OCI-LY1 (cell line): ENCODE measurements around the gene GAL3ST2.
"Not testable (repeated sequence)": the region's sequence is repeated elsewhere in the genome, so short reads cannot be mapped to it uniquely, and the experiment has no call there.

ENCODE experiments used
- H2AFZ ChIP-seq: fragments of 200-600 bp; sonication (generic), shearing (Covaris generic); 2 replicates; pipeline ENCODE4 v1.6.0; 2014; ENCODE audit warnings: antibody characterized with exemption, mild to moderate bottlenecking, low read length
- H3F3A ChIP-seq: fragments of 200-600 bp; sonication (generic), shearing (Covaris generic); 2 replicates; pipeline ENCODE4 v1.6.0; 2014; ENCODE audit warnings: mild to moderate bottlenecking, antibody characterized with exemption, low read length, moderate library complexity; ENCODE audit not compliant: insufficient read depth
- H3K27ac ChIP-seq: fragments of 200-600 bp; sonication (generic); 2 replicates; pipeline ENCODE4 v1.5.1; 2014; ENCODE audit warnings: low read length, mixed run types, mild to moderate bottlenecking, low read depth; ENCODE audit not compliant: poor library complexity, severe bottlenecking
- H3K27me3 ChIP-seq: fragments of 200-600 bp; sonication (generic); 2 replicates; pipeline ENCODE4 v1.6.0; 2014; ENCODE audit warnings: antibody characterized with exemption, mild to moderate bottlenecking, low read length, moderate library complexity; ENCODE audit not compliant: insufficient read depth
- H3K36me3 ChIP-seq: fragments of 200-600 bp; sonication (generic); 2 replicates; pipeline ENCODE4 v1.6.1; 2014; ENCODE audit warnings: mild to moderate bottlenecking, antibody characterized with exemption, low read length, moderate library complexity, mixed read lengths; ENCODE audit not compliant: insufficient read depth
- H3K4me1 ChIP-seq: fragments of 200-600 bp; sonication (generic); 2 replicates; pipeline ENCODE4 v1.5.1; 2014; ENCODE audit warnings: mild to moderate bottlenecking, low read length, moderate library complexity; ENCODE audit not compliant: insufficient read depth, severe bottlenecking
- H3K4me2 ChIP-seq: fragments of 200-600 bp; sonication (generic), shearing (Covaris generic); 2 replicates; pipeline ENCODE4 v1.6.1; 2014; ENCODE audit warnings: low read length
- H3K4me3 ChIP-seq: fragments of 200-600 bp; sonication (generic); 2 replicates; pipeline ENCODE4 v1.5.1; 2014; ENCODE audit warnings: low read length, low read depth, mild to moderate bottlenecking, mixed read lengths; ENCODE audit not compliant: poor library complexity, severe bottlenecking
- H3K79me2 ChIP-seq: fragments of 200-600 bp; shearing (Covaris generic); 2 replicates; pipeline ENCODE4 v1.6.1; 2016; ENCODE audit warnings: mixed run types, low read length, mixed read lengths; ENCODE audit not compliant: insufficient read depth
- H3K9ac ChIP-seq: fragments of 200-600 bp; sonication (generic), shearing (Covaris generic); 2 replicates; pipeline ENCODE4 v1.6.1; 2014; ENCODE audit warnings: mild to moderate bottlenecking, low read length, mixed read lengths
- H3K9me2 ChIP-seq: fragments of 200-600 bp; sonication (generic), shearing (Covaris generic); 2 replicates; pipeline ENCODE4 v1.6.1; 2014; ENCODE audit warnings: low read depth, mild to moderate bottlenecking, low read length, mixed read lengths
- H3K9me3 ChIP-seq: fragments of 200-600 bp; shearing (Covaris generic); 2 replicates; pipeline ENCODE4 v1.6.1; 2014; ENCODE audit warnings: low read length, mixed read lengths
- H4K20me1 ChIP-seq: fragments of 200-600 bp; sonication (generic), shearing (Covaris generic); 2 replicates; pipeline ENCODE4 v1.6.0; 2016; ENCODE audit warnings: mild to moderate bottlenecking, low read length; ENCODE audit not compliant: insufficient read depth
- CTCF ChIP-seq: fragments of 200-600 bp; sonication (generic), shearing (Covaris generic); IDR thresholded peaks from 2 replicates; pipeline ENCODE4 v1.5.1; 2017; ENCODE audit warnings: mild to moderate bottlenecking, antibody characterized with exemption, low read length, moderate library complexity, mixed read lengths
- EZH2 ChIP-seq: fragments of 200-600 bp; sonication (generic), shearing (Covaris generic); IDR thresholded peaks from 2 replicates; pipeline ENCODE4 v1.8.0; 2017; ENCODE audit warnings: borderline replicate concordance, mixed run types, mild to moderate bottlenecking, antibody characterized with exemption, low read length, moderate library complexity, mixed read lengths

Gene GAL3ST2

DNA sequence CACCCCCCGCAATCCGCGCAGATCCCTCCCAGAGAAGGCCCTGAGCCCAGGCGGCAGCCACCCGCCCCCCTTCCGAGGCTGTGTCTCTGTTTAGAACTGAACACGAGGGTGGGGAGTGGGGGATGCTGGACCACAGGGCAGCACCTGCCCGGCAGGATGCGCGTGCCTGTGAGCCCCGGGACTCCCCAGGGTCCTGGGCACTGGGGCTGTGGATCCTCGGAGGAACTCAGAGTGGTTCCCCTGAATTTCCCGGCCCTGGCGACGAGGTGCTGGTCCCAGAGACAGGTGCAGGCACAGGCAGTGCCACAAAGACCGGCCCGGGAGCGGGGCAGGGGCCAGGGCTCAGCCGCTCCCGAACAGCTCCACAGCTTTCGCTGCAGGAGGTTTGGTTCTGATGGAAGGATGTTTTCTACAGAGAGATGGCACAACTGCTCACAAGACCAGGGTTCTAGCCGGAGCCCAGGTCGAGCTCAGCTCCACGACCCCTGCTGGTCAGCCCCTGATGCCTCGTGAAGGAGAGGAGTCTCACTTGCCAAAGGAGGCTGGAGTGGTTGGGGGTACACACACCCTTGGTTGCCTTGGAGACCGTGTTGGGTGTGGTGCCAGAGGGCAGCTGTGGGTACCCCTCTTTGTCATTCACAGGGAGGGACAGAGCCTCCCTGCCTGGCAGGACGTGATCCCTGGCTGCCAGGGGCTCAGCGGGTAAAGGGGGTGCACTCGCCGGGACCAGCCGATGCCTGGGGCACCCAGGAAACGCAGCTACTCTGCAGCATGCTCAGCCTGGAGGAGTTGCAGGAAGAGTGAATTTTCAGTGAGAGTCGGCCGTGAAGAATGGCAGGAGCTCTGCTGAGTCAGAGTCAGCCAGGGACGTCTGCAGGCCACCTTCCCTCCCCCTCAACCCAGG, 28.0 kb downstream of the GAL3ST2 start:
- no peak overlapping the region; the same call in 1 of the 2 replicates for H3K9ac ChIP-seq

GRCh38 chr2:241806217-241806616, 29.6 kb downstream of the GAL3ST2 start:
- not testable (repeated sequence) for H3K9ac ChIP-seq, H4K20me1 ChIP-seq, H2AFZ ChIP-seq, H3K9me3 ChIP-seq, H3K9me2 ChIP-seq, H3K36me3 ChIP-seq, H3K4me3 ChIP-seq, H3K79me2 ChIP-seq, H3K4me1 ChIP-seq, H3K4me2 ChIP-seq, H3K27me3 ChIP-seq, H3F3A ChIP-seq, H3K27ac ChIP-seq

More for the DNA sequence above, 28.0 kb downstream of the GAL3ST2 start:
- Histone ChIP-seq H2AFZ (no peak overlapping the region), H3K4me3 (peak overlapping the region; percentile 50), H3K27ac (no peak overlapping the region), H4K20me1 (no peaks in the 10 kb centered on the region), H3K79me2 (no peaks in the 10 kb centered on the region), H3K4me2 (peak overlapping the region; percentile 62), H3K27me3 (no peaks in the 10 kb centered on the region), H3F3A (no peaks in the 10 kb centered on the region), H3K36me3 (no peaks in the 10 kb centered on the region), H3K4me1 (peaks cover 3% of the 10 kb centered on the region), H3K9me3 (no peaks in the 10 kb centered on the region), H3K9me2 (no peaks in the 10 kb centered on the region)
- TF ChIP-seq CTCF: no peak
- no peak for TF ChIP-seq EZH2

- Histone ChIP-seq H3K4me2 (no peak overlapping the region), H3K9ac (no peak overlapping the region), H2AFZ (no peak overlapping the region), H4K20me1 (no peaks in the 10 kb centered on the region), H3K27ac (no peak overlapping the region), H3K4me3 (no peak overlapping the region), H3K4me1 (peaks cover 3% of the 10 kb centered on the region), H3K36me3 (no peaks in the 10 kb centered on the region), H3K27me3 (no peaks in the 10 kb centered on the region), H3K9me2 (no peaks in the 10 kb centered on the region), H3K9me3 (no peaks in the 10 kb centered on the region), H3F3A (no peaks in the 10 kb centered on the region), H3K79me2 (no peaks in the 10 kb centered on the region)
- TF ChIP-seq CTCF (no peak), EZH2 (no peak)
Observed at GRCh38 chr2:241808051-241808720, 31.6 kb downstream of the GAL3ST2 start.
